ENCODE results near the gene HMCN1.
"Not testable (repeated sequence)": the region's sequence is repeated elsewhere in the genome, so short reads cannot be mapped to it uniquely, and the experiment has no call there.

The HMCN1 gene

GRCh38 chr1:185769136-185769535 is 34.9 kb downstream of the HMCN1 start:
- DNase-seq: no peak
- no peak for TF ChIP-seq POLR2A (IDR thresholded peaks at IDR 0.05; ENCODE audit: low read length)
- no peak for TF ChIP-seq GATA1 (IDR thresholded peaks at IDR 0.05; ENCODE audit: low read depth, low read length)

DNA sequence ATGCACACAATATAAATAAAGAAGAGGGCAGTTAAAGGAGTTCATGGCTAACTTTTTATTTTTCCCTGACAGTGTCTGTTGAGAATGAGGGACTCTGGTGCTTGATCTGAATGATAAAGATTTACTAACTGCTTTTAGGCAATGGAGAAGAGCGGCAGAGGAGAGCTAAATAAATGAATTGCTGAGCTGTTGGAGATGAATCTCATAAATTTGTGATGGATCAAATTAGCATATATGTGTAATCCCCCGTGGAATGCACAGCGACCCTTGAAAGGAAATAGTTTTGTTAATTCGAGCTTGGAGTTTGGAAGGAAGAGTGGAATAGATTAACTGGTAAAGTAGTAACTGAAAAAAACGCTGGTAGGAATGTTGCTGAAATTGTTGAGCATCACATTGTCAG is 40.2 kb downstream of the HMCN1 start:
- TF ChIP-seq GATA1 (IDR thresholded peaks at IDR 0.05; ENCODE audit: low read depth, low read length) (no peak), POLR2A (IDR thresholded peaks at IDR 0.05; ENCODE audit: low read length) (no peak)
- DNase-seq: no peak

GRCh38 chr1:185775501-185775900 is 41.3 kb downstream of the HMCN1 start:
- no peak for DNase-seq
- TF ChIP-seq POLR2A (IDR thresholded peaks at IDR 0.05; ENCODE audit: low read length) (no peak), GATA1 (IDR thresholded peaks at IDR 0.05; ENCODE audit: low read depth, low read length) (no peak)

DNA sequence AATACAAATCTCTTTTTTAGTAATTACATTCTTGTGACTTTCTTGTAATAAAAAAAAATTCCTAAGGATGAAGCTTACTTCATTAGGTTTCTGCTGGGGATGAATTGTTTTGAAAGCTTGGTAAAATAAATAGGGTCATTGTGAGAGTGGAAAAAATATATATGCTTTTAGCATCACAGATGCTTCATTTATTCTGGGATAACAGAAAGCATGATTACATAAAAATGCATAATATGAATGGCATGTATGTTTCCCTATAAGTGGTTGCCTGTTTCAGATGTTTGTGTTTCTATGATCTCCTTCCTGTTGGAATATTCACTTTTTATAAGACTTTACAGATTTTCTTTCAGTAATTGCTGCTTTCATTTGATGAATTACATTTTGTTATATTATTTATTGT is 42.3 kb downstream of the HMCN1 start:
- TF ChIP-seq GATA1 (IDR thresholded peaks at IDR 0.05; ENCODE audit: low read depth, low read length) (no peak), POLR2A (IDR thresholded peaks at IDR 0.05; ENCODE audit: low read length) (no peak)

DNA sequence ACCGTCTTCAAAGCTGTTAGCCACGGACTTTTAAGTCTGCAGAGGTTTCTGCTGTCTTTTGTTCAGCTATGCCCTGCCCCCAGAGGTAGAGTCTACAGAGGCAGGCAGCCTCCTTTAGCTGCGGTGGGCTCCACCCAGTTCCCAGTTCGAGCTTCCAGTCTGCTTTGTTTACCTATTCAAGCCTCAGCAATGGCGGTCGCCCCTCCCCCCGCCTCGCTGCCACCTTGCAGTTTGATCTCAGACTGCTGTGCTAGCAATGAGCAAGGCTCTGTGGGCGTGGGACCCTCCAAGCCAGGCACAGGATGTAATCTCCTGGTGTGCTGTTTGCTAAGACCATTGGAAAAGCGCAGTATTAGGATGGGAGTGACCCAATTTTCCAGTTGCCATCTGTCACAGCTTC is 49.7 kb downstream of the HMCN1 start:
- not testable (repeated sequence) for DNase-seq

More for the DNA sequence above, 42.3 kb downstream of the HMCN1 start:
- DNase-seq: no peak

GRCh38 chr1:185785586-185785985 is 51.4 kb downstream of the HMCN1 start:
- no peak for DNase-seq
- TF ChIP-seq GATA1 (IDR thresholded peaks at IDR 0.05; ENCODE audit: low read depth, low read length) (no peak), POLR2A (IDR thresholded peaks at IDR 0.05; ENCODE audit: low read length) (no peak)

DNA sequence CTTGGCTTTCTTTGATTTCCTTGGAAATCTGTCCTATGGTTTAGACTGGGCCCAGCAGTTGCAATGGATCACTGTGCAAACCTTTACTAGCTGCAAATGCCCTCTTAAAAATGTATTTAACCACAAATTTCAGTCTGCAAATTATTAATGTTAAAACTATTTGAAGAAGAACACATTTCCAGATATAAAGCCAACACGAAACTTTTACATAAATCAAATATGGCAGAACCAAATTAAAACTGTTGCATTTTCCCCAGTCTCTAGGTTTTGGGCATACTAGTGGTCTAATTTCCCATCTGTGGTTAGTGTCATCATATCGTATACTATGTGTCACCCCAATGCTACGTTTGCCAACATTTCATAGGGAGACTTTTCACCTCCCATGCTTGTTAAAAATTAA is 52.3 kb downstream of the HMCN1 start:
- DNase-seq: no peak
- TF ChIP-seq POLR2A (IDR thresholded peaks at IDR 0.05; ENCODE audit: low read length) (no peak), GATA1 (IDR thresholded peaks at IDR 0.05; ENCODE audit: low read depth, low read length) (no peak)

- no peak for TF ChIP-seq GATA1 (IDR thresholded peaks at IDR 0.05; ENCODE audit: low read depth, low read length)
- no peak for TF ChIP-seq POLR2A (IDR thresholded peaks at IDR 0.05; ENCODE audit: low read length)
Measured at GRCh38 chr1:185787238-185787637, 53.0 kb downstream of the HMCN1 start.

DNA sequence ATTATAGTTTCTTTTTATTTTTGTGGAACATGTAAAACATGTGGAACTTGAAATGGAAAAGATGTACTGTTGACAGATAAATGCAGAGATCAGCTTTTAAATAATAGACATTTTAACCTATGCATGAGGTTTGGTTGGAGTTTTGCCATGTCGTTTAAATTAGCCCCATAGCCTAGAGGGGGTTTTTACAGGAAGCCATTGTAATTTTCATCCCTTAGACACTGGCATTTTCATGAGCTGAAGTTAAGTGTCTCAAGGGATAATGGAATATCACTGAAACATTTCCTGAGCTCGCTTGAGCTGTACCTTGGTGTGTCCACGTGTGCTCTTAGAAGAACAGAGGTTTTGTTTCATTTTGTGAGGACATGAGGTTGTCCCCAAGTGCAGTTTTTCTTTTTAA is 54.2 kb downstream of the HMCN1 start:
- no peak for TF ChIP-seq GATA1 (IDR thresholded peaks at IDR 0.05; ENCODE audit: low read depth, low read length)
- TF ChIP-seq POLR2A (IDR thresholded peaks at IDR 0.05; ENCODE audit: low read length): no peak
- no peak for DNase-seq

More at GRCh38 chr1:185787238-185787637, 53.0 kb downstream of the HMCN1 start:
- DNase-seq: no peak

- TF ChIP-seq POLR2A (IDR thresholded peaks at IDR 0.05; ENCODE audit: low read length) (no peak), GATA1 (IDR thresholded peaks at IDR 0.05; ENCODE audit: low read depth, low read length) (no peak)
- DNase-seq: no peak
Measured at GRCh38 chr1:185789501-185790193, 55.5 kb downstream of the HMCN1 start.

DNA sequence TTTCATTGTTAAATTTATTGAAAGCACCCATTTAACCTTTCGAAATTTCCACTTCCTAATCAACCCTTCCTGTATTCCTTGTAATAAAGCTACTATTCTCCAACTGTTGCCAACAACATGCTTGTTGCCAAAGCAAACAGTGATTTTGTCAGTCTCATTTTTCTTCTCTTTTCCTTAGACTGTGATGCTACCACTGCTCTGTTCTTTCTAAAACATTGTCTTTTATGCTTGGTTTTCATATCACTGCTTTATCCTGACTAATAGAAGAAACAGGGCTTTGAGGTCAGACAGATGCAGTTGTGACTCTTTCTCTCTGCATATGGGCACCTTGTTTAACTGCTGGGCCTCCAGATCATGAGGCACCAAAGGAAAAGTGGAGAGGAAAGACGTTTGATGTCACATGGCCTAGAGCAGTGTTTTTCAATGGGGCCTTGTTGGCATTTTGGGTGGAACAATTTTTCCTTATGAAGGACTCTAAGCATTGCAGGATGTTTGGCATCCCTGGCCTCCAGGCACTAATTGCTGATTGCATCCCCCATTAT is 56.1 kb downstream of the HMCN1 start:
- DNase-seq: no peak
- no peak for TF ChIP-seq POLR2A (IDR thresholded peaks at IDR 0.05; ENCODE audit: low read length)
- no peak for TF ChIP-seq GATA1 (IDR thresholded peaks at IDR 0.05; ENCODE audit: low read depth, low read length)

DNA sequence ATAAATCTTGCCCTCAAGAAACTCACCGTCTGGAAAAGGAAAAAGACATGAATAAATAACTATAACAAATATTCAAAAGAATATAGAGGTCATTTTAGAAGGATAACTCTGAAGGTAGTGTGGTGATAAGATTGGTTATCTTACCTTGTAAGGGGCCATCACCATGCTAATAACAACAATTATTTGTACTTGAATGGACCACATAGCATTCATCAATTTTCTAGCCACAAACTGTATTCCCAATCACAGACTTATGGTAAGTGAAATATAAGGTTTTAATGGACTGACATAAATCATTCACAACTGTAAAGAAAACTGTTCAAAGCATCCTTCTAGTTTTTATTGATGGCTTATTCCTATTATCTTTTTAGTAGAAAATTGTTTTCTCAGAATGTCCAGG is 57.8 kb downstream of the HMCN1 start:
- TF ChIP-seq GATA1 (IDR thresholded peaks at IDR 0.05; ENCODE audit: low read depth, low read length): no peak
- no peak for TF ChIP-seq POLR2A (IDR thresholded peaks at IDR 0.05; ENCODE audit: low read length)
- DNase-seq: no peak

- DNase-seq: not testable (repeated sequence)
Measured at GRCh38 chr1:185794495-185794894, 60.3 kb downstream of the HMCN1 start.

GRCh38 chr1:185795181-185795580 is 61.0 kb downstream of the HMCN1 start:
- no peak for DNase-seq
- no peak for TF ChIP-seq GATA1 (IDR thresholded peaks at IDR 0.05; ENCODE audit: low read depth, low read length)
- no peak for TF ChIP-seq POLR2A (IDR thresholded peaks at IDR 0.05; ENCODE audit: low read length)

DNA sequence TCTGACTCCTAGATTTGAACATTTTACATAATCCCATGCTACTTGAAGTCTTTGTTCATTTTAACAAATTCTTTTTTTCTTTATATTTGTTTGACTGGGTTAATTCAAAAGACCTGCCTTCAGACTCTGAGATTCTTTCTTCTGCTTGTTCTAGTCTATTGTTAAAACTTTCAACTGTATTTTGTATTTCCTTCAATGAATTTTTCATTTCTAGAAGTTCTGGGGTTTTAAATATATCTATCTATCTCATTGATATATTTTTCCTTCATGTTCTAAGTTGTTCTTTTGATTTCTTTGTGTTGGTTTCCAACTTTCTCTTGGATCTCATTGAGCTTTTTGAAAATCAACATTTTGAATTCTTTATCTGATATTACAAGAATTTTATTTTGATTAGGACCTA is 64.3 kb downstream of the HMCN1 start:
- TF ChIP-seq GATA1 (IDR thresholded peaks at IDR 0.05; ENCODE audit: low read depth, low read length): no peak
- no peak for DNase-seq

GRCh38 chr1:185803241-185803640 is 69.0 kb downstream of the HMCN1 start:
- TF ChIP-seq GATA1 (IDR thresholded peaks at IDR 0.05; ENCODE audit: low read depth, low read length) (no peak), POLR2A (IDR thresholded peaks at IDR 0.05; ENCODE audit: low read length) (no peak)
- no peak for DNase-seq
